K562 (cell line): ENCODE measurements around the gene APOM. TPM values are rescaled to one million over a fixed set of nuclear protein-coding genes. Genes with fewer than 3 reads are reported as not detected.

Experiments used
- ADNP ChIP-seq: fragments of 200-800 bp; sonication (Bioruptor generic); IDR thresholded peaks from 2 replicates; pipeline ENCODE4 v1.6.1; 2016; ENCODE audit warnings: missing genetic modification characterization, missing compliant biosample characterization
- ARID4B ChIP-seq: sonication (generic); formaldehyde crosslinking; IDR thresholded peaks from 2 replicates; pipeline ENCODE4 v1.8.0; 2022; ENCODE audit warnings: mild to moderate bottlenecking, missing genetic modification reagents
- ATF1 ChIP-seq, 2 experiments: fragments of 450-650 bp in 1 of 2; IDR thresholded peaks; 2 replicates each; pipeline ENCODE4 v1.6.1; 2016; ENCODE audit warnings: missing compliant biosample characterization in 1 of 2, missing genetic modification characterization in 1 of 2
- CBX8 ChIP-seq: fragments of 200-600 bp; sonication (generic); IDR thresholded peaks from 2 replicates; pipeline ENCODE4 v1.6.1; 2012; ENCODE audit warnings: borderline replicate concordance, mixed run types, low read depth, mild to moderate bottlenecking, moderate library complexity, mixed read lengths, low read length, control low read depth, inconsistent platforms; ENCODE audit not compliant: poor library complexity, severe bottlenecking; ENCODE audit errors: extremely low read depth
- ID3 ChIP-seq, 2 experiments: fragments of 250-450 bp in 1 of 2; fragments of 450-650 bp in 1 of 2; sonication (Bioruptor Pico) in 1 of 2; IDR thresholded peaks; 2 replicates each; pipeline versions ENCODE4 v1.6.1 to v1.8.0; 2016 to 2021; ENCODE audit warnings: mild to moderate bottlenecking in 2 of 2, moderate library complexity in 2 of 2, missing compliant biosample characterization in 1 of 2, missing genetic modification characterization in 1 of 2
- ILF3 ChIP-seq: fragments of 450-650 bp; IDR thresholded peaks from 2 replicates; pipeline ENCODE4 v1.6.1; 2018; ENCODE audit warnings: antibody characterized with exemption, mild to moderate bottlenecking, moderate library complexity, borderline replicate concordance
- KLF13 ChIP-seq: fragments of 450-650 bp; IDR thresholded peaks from 2 replicates; pipeline ENCODE4 v1.6.1; 2016; ENCODE audit warnings: missing genetic modification characterization, low read depth, mild to moderate bottlenecking, missing compliant biosample characterization, moderate library complexity, borderline replicate concordance
- PATZ1 ChIP-seq: fragments of 250-450 bp; sonication (Bioruptor Pico); IDR thresholded peaks from 2 replicates; pipeline ENCODE4 v1.5.0; 2020; ENCODE audit warnings: mild to moderate bottlenecking, borderline replicate concordance
- PML ChIP-seq: IDR thresholded peaks from 2 replicates; pipeline ENCODE4 v1.6.1; 2012; ENCODE audit warnings: low read length, inconsistent platforms
- POLR3G ChIP-seq: IDR thresholded peaks from 2 replicates; pipeline ENCODE4 v1.6.1; 2011; ENCODE audit not compliant: insufficient read length, insufficient replicate concordance; ENCODE audit errors: extremely low read depth
- PPARD ChIP-seq: fragments of 250-450 bp; sonication (Bioruptor Pico); IDR thresholded peaks from 2 replicates; pipeline ENCODE4 v1.8.0; 2022; ENCODE audit warnings: inconsistent platforms, mild to moderate bottlenecking, moderate library complexity
- PRPF4 ChIP-seq: fragments of 200-400 bp; formaldehyde crosslinking; IDR thresholded peaks from one replicate; pipeline ENCODE4 v1.6.1; 2017; ENCODE audit warnings: low read length, low read depth, mild to moderate bottlenecking; ENCODE audit not compliant: insufficient read depth, poor library complexity, severe bottlenecking
- RHOXF2B ChIP-seq: fragments of 250-450 bp; sonication (Bioruptor Pico); conservative IDR thresholded peaks from 2 replicates; pipeline ENCODE4 v1.5.1; 2021
- SIRT6 ChIP-seq: IDR thresholded peaks from one replicate; pipeline ENCODE4 v1.6.1; 2012; ENCODE audit warnings: low read depth, mild to moderate bottlenecking, control low read depth, inconsistent platforms, low read length, moderate library complexity
- ZKSCAN1 ChIP-seq: fragments of 150-350 bp; IDR thresholded peaks from 2 replicates; pipeline ENCODE4 v1.6.1; 2016; ENCODE audit warnings: low read depth, low read length
- ZNF212 ChIP-seq: fragments of 450-650 bp; formaldehyde crosslinking; IDR thresholded peaks from 2 replicates; pipeline ENCODE4 v1.4.0; 2020; ENCODE audit warnings: mild to moderate bottlenecking
- ZNF282 ChIP-seq: sonication (generic); formaldehyde crosslinking; IDR thresholded peaks from 2 replicates; pipeline ENCODE4 v1.8.1; 2023; ENCODE audit warnings: missing genetic modification reagents
- ZNF3 ChIP-seq: fragments of 250-450 bp; sonication (Bioruptor Pico); IDR thresholded peaks from 2 replicates; pipeline ENCODE4 v1.5.0; 2021; ENCODE audit warnings: mild to moderate bottlenecking, moderate library complexity
- ZNF785 ChIP-seq: fragments of 250-450 bp; sonication (Bioruptor Pico); IDR thresholded peaks from 2 replicates; pipeline ENCODE4 v1.4.0; 2020; ENCODE audit warnings: mild to moderate bottlenecking
- ZNF830 ChIP-seq: fragments of 250-450 bp; sonication (Bioruptor Pico); IDR thresholded peaks from 2 replicates; pipeline ENCODE4 v1.5.0; 2021; ENCODE audit warnings: mild to moderate bottlenecking
- polyA plus RNA-seq, 8 experiments: library from polyadenylated mRNA; depleted of rRNA in 4 of 8; stranded (reverse) in 5 of 8; unstranded in 3 of 8; fragments of >200 nt; fragmentation: Nextera tagmentation in 2 of 8; fragmentation: Illumina TruSeq in 1 of 8; extraction: Ambion mirVana in 2 of 8; extraction: Trizol in 1 of 8; gene quantifications; 2 replicates each; pipeline versions ENCODE4 v1.2.1 to v1.2.3, GENCODE V29; 2011 to 2014; ENCODE audit warnings: inconsistent platforms in 1 of 8, missing spikeins in 1 of 8
- total RNA-seq, 7 experiments: library from RNA; depleted of rRNA in 6 of 7; stranded (reverse); fragments of >200 nt in 6 of 7; fragmentation: Illumina TruSeq in 2 of 7; extraction: Trizol in 2 of 7; gene quantifications; 2 replicates each; pipeline versions ENCODE4 v1.2.1 to v1.2.3, GENCODE V29; 2011 to 2021; ENCODE audit warnings: low replicate concordance in 1 of 7

Gene APOM
- total and polyA plus RNA-seq, 9 of the 15 experiments (the other 6 are each of a cell fraction or from before 2014, with no cell fraction given) = 5.7 to 24.3 (median 10.4) TPM

- no peak for TF ChIP-seq PATZ1
- no peak for TF ChIP-seq ADNP
- TF ChIP-seq PML = peak; percentile 17
- no peak for TF ChIP-seq PRPF4
- no peak for TF ChIP-seq SIRT6
- TF ChIP-seq ZNF282 (CRISPR knock-in tag) = no peak
- 0 out of 2 replicates have a peak, but pooled peaks have one; percentile 3 for TF ChIP-seq ZNF785 (CRISPR knock-in tag)
- TF ChIP-seq ILF3 = no peak
- 0 out of 2 replicates have a peak, but pooled peaks have one; percentile 16 for TF ChIP-seq ARID4B (CRISPR knock-in tag)
- TF ChIP-seq CBX8 = no peak
- TF ChIP-seq ZNF3 (CRISPR knock-in tag) = no peak
- TF ChIP-seq POLR3G = no peak
- TF ChIP-seq RHOXF2B = no peak
- no peak for TF ChIP-seq ID3 (CRISPR knock-in tag; IDR thresholded peaks at IDR 0.05)
- no peak; the same call in 1 of the 2 replicates for TF ChIP-seq ID3 (tag; IDR thresholded peaks at IDR 0.05)
- TF ChIP-seq ZNF830 = peak; percentile 87; the same call in 1 of the 2 replicates
- TF ChIP-seq ATF1 (CRISPR knock-in tag; IDR thresholded peaks at IDR 0.05) = no peak
- peak; percentile 18; the same call in 1 of the 2 replicates for TF ChIP-seq ATF1 (tag; IDR thresholded peaks at IDR 0.05)
- no peak for TF ChIP-seq ZNF212
- TF ChIP-seq KLF13 (tag) = no peak
- TF ChIP-seq PPARD (CRISPR knock-in tag) = no peak
- no peak for TF ChIP-seq ZKSCAN1
Measured at GRCh38 chr6:31663126-31663960, 7.6 kb downstream of the APOM start (continued).
